WTC11 (cell line): Measurements from ENCODE around the gene CBY1. TPM values are rescaled to one million over a fixed set of nuclear protein-coding genes. Genes with fewer than 3 reads are reported as not detected.

ENCODE experiments used
- ATAC-seq: fragments of 200-7000 bp; cut with Tn5 transposase; 2 replicates; pipeline ENCODE4 v1.10.0; 2021; ENCODE audit warnings: mild to moderate bottlenecking, moderate library complexity
- CTCF ChIA-PET: fragments of 300-600 bp; sonication (Branson Sonifier 250); formaldehyde crosslinking; loops from one replicate; lab custom pipeline; 2021; ENCODE audit warnings: antibody characterized with exemption; lab: Charles Lee
- POLR2A ChIA-PET: fragments of 350-600 bp; sonication (Branson Sonifier 250); formaldehyde crosslinking; loops from one replicate; lab custom pipeline; 2021; ENCODE audit warnings: antibody characterized with exemption; lab: Charles Lee
- DNase-seq: peaks from one replicate; pipeline ENCODE4 v3.0.0; 2021; ENCODE audit warnings: low spot score
- H3K27ac Mint-ChIP-seq: 2 replicates; pipeline ENCODE4 v1.8.0; 2021; ENCODE audit warnings: mixed read lengths
- H3K27me3 Mint-ChIP-seq: 2 replicates; pipeline ENCODE4 v1.8.0; 2021; ENCODE audit warnings: low read depth, mild to moderate bottlenecking, moderate library complexity, mixed read lengths
- H3K36me3 Mint-ChIP-seq: 2 replicates; pipeline ENCODE4 v1.8.0; 2021; ENCODE audit warnings: mixed read lengths
- H3K4me1 Mint-ChIP-seq: 2 replicates; pipeline ENCODE4 v1.8.0; 2022; ENCODE audit warnings: mixed read lengths
- H3K4me3 Mint-ChIP-seq: 2 replicates; pipeline ENCODE4 v1.8.0; 2021; ENCODE audit warnings: mild to moderate bottlenecking, moderate library complexity, mixed read lengths
- H3K9me3 Mint-ChIP-seq: 2 replicates; pipeline ENCODE4 v1.8.0; 2021; ENCODE audit warnings: mixed read lengths
- ATF1 ChIP-seq: sonication (generic); formaldehyde crosslinking; IDR thresholded peaks from 2 replicates; pipeline ENCODE4 v1.8.1; 2023; ENCODE audit warnings: mild to moderate bottlenecking, moderate library complexity, missing genetic modification reagents
- ATF2 ChIP-seq: sonication (generic); formaldehyde crosslinking; IDR thresholded peaks from 2 replicates; pipeline ENCODE4 v1.8.1; 2022; ENCODE audit warnings: low read depth, missing genetic modification reagents, borderline replicate concordance
- E2F1 ChIP-seq: sonication (generic); formaldehyde crosslinking; IDR thresholded peaks from 2 replicates; pipeline ENCODE4 v1.8.0; 2022; ENCODE audit warnings: mild to moderate bottlenecking, missing genetic modification reagents
- GABPB1 ChIP-seq: sonication (generic); formaldehyde crosslinking; IDR thresholded peaks from 2 replicates; pipeline ENCODE4 v1.8.1; 2023; ENCODE audit warnings: mild to moderate bottlenecking, missing genetic modification reagents
- GTF2I ChIP-seq: fragments of 250-450 bp; sonication (Bioruptor Pico); conservative IDR thresholded peaks from 2 replicates; pipeline ENCODE4 v1.4.0; 2021; ENCODE audit warnings: mild to moderate bottlenecking
- HMGA2 ChIP-seq: fragments of 250-450 bp; sonication (Bioruptor Pico); IDR thresholded peaks from 2 replicates; pipeline ENCODE4 v1.4.0; 2021; ENCODE audit warnings: mild to moderate bottlenecking, moderate library complexity
- JUN ChIP-seq: sonication (generic); formaldehyde crosslinking; IDR thresholded peaks from 2 replicates; pipeline ENCODE4 v1.8.0; 2023; ENCODE audit warnings: mild to moderate bottlenecking, missing genetic modification reagents
- NFE2L1 ChIP-seq: sonication (generic); formaldehyde crosslinking; IDR thresholded peaks from 2 replicates; pipeline ENCODE4 v1.8.1; 2023; ENCODE audit warnings: missing genetic modification reagents
- NFYB ChIP-seq: sonication (generic); formaldehyde crosslinking; conservative IDR thresholded peaks from 2 replicates; pipeline ENCODE4 v1.8.0; 2022; ENCODE audit warnings: low read depth, missing genetic modification reagents
- RORB ChIP-seq: fragments of 250-450 bp; sonication (Bioruptor Pico); IDR thresholded peaks from 2 replicates; pipeline ENCODE4 v1.9.0; 2021; ENCODE audit warnings: mild to moderate bottlenecking
- STAT6 ChIP-seq: sonication (generic); formaldehyde crosslinking; conservative IDR thresholded peaks from 2 replicates; pipeline ENCODE4 v1.8.1; 2023; ENCODE audit warnings: mild to moderate bottlenecking, low read depth, missing genetic modification reagents, moderate library complexity
- ZNF416 ChIP-seq: fragments of 250-450 bp; sonication (Bioruptor Pico); IDR thresholded peaks from 2 replicates; pipeline ENCODE4 v1.9.0; 2021; ENCODE audit warnings: mild to moderate bottlenecking, inconsistent platforms
- total RNA-seq: library from RNA; stranded (reverse); gene quantifications from 3 replicates; pipeline ENCODE4 v1.2.3, GENCODE V29; 2021
- TF ChIP-seq, protein P1 (sequence below): fragments of 250-450 bp; sonication (Bioruptor Pico); IDR thresholded peaks from 2 replicates; pipeline ENCODE4 v1.9.0; 2021; ENCODE audit warnings: mild to moderate bottlenecking, borderline replicate concordance
- TF ChIP-seq, protein P2 (sequence below): fragments of 250-450 bp; sonication (Bioruptor Pico); IDR thresholded peaks from 2 replicates; pipeline ENCODE4 v1.9.0; 2021; ENCODE audit warnings: mild to moderate bottlenecking
- TF ChIP-seq, protein P3 (sequence below): sonication (generic); formaldehyde crosslinking; IDR thresholded peaks from 2 replicates; pipeline ENCODE4 v1.8.0; 2023; ENCODE audit warnings: missing genetic modification reagents
- TF ChIP-seq, protein P4 (sequence below): sonication (generic); formaldehyde crosslinking; IDR thresholded peaks from 2 replicates; pipeline ENCODE4 v1.8.1; 2022; ENCODE audit warnings: mild to moderate bottlenecking, moderate library complexity, missing genetic modification reagents
- TF ChIP-seq, protein P5 (sequence below): fragments of 250-450 bp; sonication (Bioruptor Pico); conservative IDR thresholded peaks from 2 replicates; pipeline ENCODE4 v1.9.0; 2021; ENCODE audit warnings: mild to moderate bottlenecking
- TF ChIP-seq, protein P6 (sequence below): sonication (generic); formaldehyde crosslinking; IDR thresholded peaks from 2 replicates; pipeline ENCODE4 v1.8.0; 2022; ENCODE audit warnings: missing genetic modification reagents

The CBY1 gene
- total RNA-seq, 1 experiment from 2014 or later: 26.5 TPM

- TF ChIP-seq, protein P1, sequence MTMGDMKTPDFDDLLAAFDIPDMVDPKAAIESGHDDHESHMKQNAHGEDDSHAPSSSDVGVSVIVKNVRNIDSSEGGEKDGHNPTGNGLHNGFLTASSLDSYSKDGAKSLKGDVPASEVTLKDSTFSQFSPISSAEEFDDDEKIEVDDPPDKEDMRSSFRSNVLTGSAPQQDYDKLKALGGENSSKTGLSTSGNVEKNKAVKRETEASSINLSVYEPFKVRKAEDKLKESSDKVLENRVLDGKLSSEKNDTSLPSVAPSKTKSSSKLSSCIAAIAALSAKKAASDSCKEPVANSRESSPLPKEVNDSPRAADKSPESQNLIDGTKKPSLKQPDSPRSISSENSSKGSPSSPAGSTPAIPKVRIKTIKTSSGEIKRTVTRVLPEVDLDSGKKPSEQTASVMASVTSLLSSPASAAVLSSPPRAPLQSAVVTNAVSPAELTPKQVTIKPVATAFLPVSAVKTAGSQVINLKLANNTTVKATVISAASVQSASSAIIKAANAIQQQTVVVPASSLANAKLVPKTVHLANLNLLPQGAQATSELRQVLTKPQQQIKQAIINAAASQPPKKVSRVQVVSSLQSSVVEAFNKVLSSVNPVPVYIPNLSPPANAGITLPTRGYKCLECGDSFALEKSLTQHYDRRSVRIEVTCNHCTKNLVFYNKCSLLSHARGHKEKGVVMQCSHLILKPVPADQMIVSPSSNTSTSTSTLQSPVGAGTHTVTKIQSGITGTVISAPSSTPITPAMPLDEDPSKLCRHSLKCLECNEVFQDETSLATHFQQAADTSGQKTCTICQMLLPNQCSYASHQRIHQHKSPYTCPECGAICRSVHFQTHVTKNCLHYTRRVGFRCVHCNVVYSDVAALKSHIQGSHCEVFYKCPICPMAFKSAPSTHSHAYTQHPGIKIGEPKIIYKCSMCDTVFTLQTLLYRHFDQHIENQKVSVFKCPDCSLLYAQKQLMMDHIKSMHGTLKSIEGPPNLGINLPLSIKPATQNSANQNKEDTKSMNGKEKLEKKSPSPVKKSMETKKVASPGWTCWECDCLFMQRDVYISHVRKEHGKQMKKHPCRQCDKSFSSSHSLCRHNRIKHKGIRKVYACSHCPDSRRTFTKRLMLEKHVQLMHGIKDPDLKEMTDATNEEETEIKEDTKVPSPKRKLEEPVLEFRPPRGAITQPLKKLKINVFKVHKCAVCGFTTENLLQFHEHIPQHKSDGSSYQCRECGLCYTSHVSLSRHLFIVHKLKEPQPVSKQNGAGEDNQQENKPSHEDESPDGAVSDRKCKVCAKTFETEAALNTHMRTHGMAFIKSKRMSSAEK: no peak
- no peak for TF ChIP-seq STAT6 (CRISPR knock-in tag)
- TF ChIP-seq, protein P2, sequence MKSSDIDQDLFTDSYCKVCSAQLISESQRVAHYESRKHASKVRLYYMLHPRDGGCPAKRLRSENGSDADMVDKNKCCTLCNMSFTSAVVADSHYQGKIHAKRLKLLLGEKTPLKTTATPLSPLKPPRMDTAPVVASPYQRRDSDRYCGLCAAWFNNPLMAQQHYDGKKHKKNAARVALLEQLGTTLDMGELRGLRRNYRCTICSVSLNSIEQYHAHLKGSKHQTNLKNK (CRISPR knock-in tag): no peak
- no peak for TF ChIP-seq GTF2I (CRISPR knock-in tag)
- no peak for TF ChIP-seq ATF1 (CRISPR knock-in tag)
- TF ChIP-seq ZNF416 (CRISPR knock-in tag): no peak
- TF ChIP-seq NFE2L1 (CRISPR knock-in tag): no peak
- TF ChIP-seq NFYB: no peak
- TF ChIP-seq, protein P3, sequence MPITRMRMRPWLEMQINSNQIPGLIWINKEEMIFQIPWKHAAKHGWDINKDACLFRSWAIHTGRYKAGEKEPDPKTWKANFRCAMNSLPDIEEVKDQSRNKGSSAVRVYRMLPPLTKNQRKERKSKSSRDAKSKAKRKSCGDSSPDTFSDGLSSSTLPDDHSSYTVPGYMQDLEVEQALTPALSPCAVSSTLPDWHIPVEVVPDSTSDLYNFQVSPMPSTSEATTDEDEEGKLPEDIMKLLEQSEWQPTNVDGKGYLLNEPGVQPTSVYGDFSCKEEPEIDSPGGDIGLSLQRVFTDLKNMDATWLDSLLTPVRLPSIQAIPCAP (CRISPR knock-in tag): no peak
- TF ChIP-seq, protein P4, sequence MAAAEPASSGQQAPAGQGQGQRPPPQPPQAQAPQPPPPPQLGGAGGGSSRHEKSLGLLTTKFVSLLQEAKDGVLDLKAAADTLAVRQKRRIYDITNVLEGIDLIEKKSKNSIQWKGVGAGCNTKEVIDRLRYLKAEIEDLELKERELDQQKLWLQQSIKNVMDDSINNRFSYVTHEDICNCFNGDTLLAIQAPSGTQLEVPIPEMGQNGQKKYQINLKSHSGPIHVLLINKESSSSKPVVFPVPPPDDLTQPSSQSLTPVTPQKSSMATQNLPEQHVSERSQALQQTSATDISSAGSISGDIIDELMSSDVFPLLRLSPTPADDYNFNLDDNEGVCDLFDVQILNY: no peak
- TF ChIP-seq HMGA2 (CRISPR knock-in tag): no peak
- no peak for TF ChIP-seq RORB (CRISPR knock-in tag)
- TF ChIP-seq GABPB1: no peak
Observed at GRCh38 chr22:38706901-38707195, 50.4 kb downstream of the CBY1 start (continued).

GRCh38 chr22:38707346-38707745 lies 50.9 kb downstream of the CBY1 start:
- peaks cover 14% of the 10 kb centered on the region for H3K36me3 Mint-ChIP-seq
- TF ChIP-seq, protein P5, sequence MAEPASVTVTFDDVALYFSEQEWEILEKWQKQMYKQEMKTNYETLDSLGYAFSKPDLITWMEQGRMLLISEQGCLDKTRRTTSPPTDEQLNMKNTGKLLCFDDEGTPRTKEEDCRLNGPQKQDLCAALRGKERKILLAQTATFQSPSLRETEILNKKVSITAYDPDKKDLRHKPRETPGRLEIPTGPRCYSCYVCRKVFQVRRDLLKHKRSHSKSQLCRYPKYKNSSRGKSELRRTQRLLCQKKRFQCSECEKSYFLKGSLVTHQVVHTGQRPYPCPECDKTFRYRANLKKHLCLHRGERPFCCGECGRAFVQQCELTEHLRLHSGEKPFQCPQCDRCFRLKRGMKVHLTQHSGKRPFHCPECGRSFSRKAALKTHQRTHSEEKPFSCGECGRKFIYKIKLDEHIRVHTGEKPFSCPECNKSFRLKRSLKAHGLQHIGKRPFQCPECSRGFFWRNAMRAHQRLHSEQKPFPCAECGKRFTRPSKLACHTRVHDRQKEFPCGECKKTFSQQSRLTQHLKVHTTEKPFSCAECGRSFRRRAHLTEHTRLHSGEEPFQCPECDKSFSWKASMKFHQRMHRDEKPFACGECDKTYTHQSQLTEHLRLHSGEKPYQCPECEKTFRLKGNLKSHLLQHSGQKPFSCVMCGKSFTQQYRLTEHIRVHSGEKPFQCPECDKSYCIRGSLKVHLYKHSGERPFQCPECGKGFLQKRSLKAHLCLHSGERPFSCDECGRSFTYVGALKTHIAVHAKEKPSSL (CRISPR knock-in tag): no peak
- TF ChIP-seq GABPB1 (peak; percentile 92), JUN (CRISPR knock-in tag) (no peak), ATF2 (CRISPR knock-in tag) (no peak), E2F1 (CRISPR knock-in tag) (no peak)
- TF ChIP-seq, protein P6, sequence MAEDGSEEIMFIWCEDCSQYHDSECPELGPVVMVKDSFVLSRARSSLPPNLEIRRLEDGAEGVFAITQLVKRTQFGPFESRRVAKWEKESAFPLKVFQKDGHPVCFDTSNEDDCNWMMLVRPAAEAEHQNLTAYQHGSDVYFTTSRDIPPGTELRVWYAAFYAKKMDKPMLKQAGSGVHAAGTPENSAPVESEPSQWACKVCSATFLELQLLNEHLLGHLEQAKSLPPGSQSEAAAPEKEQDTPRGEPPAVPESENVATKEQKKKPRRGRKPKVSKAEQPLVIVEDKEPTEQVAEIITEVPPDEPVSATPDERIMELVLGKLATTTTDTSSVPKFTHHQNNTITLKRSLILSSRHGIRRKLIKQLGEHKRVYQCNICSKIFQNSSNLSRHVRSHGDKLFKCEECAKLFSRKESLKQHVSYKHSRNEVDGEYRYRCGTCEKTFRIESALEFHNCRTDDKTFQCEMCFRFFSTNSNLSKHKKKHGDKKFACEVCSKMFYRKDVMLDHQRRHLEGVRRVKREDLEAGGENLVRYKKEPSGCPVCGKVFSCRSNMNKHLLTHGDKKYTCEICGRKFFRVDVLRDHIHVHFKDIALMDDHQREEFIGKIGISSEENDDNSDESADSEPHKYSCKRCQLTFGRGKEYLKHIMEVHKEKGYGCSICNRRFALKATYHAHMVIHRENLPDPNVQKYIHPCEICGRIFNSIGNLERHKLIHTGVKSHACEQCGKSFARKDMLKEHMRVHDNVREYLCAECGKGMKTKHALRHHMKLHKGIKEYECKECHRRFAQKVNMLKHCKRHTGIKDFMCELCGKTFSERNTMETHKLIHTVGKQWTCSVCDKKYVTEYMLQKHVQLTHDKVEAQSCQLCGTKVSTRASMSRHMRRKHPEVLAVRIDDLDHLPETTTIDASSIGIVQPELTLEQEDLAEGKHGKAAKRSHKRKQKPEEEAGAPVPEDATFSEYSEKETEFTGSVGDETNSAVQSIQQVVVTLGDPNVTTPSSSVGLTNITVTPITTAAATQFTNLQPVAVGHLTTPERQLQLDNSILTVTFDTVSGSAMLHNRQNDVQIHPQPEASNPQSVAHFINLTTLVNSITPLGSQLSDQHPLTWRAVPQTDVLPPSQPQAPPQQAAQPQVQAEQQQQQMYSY: no peak
- DNase-seq (no peak), ATAC-seq (no peak)
- POLR2A ChIA-PET: interaction anchor here (0.6 kb wide), 1 partner anchor 24 kb away, joined by 5 read pairs; no protein-coding TSS in a partner anchor
- peaks cover 63% of the 10 kb centered on the region for H3K4me1 Mint-ChIP-seq
- H3K4me3 Mint-ChIP-seq: peak overlapping the region; percentile 91
- peak overlapping the region; percentile 24; the same call in 1 of the 2 replicates for H3K27ac Mint-ChIP-seq
- H3K27me3 Mint-ChIP-seq: no peaks in the 10 kb centered on the region; the same call in 1 of the 2 replicates
- CTCF ChIA-PET: interaction anchor here (1.0 to 1.8 kb wide), 2 partner anchors 18 to 59 kb away, joined by 4 read pairs; no protein-coding TSS in a partner anchor
- H3K9me3 Mint-ChIP-seq: no peaks in the 10 kb centered on the region
